Left renal pelvis (tissue), 4 donors: ENCODE measurements around the gene CEPT1. TPM values are rescaled to one million over a fixed set of nuclear protein-coding genes. Genes with fewer than 3 reads are reported as not detected.

Experiments
- DNase-seq, 4 donors: peaks; one replicate each; pipeline ENCODE4 v3.0.0-alpha.2; 2013; ENCODE audit warnings: low read depth in 4 of 4, low spot score in 3 of 4
- polyA plus RNA-seq, 4 donors: library from polyadenylated mRNA; unstranded; fragments of 120-200 nt; gene quantifications; one replicate each; pipeline ENCODE4 v1.2.1, GENCODE V29; 2013; ENCODE audit not compliant: insufficient read length in 4 of 4

The CEPT1 gene
- polyA plus RNA-seq, 4 donors = 34.5 to 54.7 (median 52.6) TPM

DNA sequence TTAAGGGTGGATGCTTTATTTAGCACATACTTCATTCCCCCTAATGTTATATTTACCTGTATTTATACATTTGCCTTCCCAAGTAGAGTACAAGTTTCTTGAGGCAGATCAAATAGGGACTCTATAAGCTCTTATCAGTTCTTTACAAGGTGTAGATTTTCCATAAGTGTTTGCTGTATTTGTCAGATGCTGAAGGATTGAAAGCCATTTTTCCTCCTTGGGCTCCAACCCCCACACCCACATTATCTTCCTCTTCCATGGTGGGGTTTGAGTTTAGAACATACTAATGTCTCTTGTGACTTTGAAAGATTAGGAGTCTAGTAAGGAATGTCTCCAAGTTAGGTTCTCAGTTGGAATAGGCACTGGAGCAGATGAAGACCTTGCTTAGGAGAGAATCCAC, 85.1 kb downstream of the CEPT1 start:
- no peak for DNase-seq

DNA sequence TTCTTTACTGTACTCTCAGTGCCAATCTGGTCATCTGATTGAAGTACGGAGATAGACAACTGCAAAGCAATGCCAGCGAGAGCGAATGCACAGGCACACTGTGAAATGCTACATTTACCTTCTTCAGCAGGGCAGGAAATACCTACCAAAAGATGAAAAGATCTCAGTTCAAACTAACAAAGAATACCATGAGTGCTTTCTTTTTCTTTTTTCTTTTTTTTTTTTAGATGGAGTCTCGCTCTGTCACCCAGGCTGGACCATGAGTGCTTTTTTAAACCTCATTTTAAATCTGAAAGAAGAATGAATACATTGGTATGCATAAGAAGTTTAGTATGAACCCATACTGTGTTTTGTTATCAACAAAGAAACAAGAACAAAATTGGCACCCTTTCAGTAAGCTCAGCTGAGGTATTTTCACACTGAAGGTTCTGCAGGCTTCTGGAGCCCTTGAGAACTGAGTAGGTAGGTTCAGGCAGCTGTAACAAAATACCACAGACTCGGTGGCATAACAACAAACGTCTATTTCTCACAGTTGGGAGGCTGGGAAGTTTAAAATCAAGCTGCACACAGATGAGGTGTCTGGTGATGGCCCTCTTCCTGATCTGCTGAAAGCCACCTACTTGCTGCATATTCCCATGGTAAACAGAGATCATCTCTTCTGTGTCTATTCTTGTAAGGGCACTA, 85.8 kb downstream of the CEPT1 start:
- no peak for DNase-seq

DNA sequence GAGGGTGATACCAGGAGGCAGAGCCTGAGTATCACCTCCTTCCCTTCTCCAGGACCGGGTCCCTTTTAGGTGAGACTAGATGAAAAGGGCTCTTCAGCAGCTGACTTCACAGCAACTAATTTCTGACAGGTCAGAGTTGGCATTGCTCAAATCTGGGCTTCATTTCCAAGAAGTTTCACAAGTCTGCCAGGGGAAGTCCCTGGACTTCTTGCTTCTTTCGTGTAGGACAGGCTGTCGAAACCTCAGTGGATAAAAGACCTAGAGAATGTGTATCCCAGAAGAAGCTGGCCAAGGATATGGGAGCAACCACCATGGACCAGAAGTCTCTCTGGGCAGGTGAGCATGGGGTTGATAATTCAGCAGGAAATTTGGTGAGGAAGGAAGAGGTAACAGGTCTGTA, 87.4 kb downstream of the CEPT1 start, which contains the start of gene CHI3L2:
Gene CHI3L2, plus strand, starts transcription at position 280 of the 400 bp plus-strand sequence. Its CDS starts 17 bp downstream, at position 297.
- no peak for DNase-seq

DNA sequence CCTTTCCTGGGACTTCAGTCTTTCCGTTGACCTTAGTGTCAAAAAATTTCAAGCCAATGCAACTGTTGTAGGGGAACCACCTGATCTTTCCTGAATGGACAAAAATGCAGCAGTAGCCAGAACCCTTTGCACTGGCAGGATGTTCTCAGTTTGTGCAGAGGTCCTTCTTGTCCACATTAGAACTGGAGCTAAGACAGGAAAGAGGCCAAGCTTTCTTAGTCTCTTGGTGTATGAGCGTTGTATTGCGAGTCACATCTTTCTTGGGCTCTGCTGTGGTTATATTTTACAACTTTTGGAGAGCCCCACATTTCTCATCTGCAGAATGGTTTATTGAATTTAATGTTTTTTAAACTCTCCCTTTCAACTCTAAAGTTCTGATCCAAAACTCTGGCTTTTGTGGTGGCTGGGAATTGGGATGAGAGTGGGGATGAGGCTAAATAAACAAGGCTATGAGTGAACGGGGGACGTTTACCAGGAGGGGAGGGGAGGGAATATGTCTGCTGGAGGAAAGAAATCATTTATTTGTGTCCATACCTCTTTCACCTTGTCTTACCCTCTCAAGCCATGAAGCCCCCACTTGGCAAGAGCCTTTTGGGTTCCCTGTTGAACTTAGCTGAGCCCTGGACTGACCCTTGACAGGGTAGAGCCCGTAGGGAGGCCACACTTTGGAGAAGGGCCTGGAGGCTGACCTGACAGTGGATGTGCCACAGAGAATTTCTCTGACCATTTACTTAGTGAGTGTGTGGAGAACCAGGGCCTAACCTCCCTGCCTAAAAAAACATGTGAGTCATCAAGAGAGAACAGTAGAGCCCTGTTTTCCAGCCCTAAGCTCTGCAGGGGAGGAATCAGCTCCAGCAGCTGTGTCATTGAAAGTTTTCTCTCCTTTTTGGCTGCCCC, 88.1 kb downstream of the CEPT1 start:
- DNase-seq = no peak

DNA sequence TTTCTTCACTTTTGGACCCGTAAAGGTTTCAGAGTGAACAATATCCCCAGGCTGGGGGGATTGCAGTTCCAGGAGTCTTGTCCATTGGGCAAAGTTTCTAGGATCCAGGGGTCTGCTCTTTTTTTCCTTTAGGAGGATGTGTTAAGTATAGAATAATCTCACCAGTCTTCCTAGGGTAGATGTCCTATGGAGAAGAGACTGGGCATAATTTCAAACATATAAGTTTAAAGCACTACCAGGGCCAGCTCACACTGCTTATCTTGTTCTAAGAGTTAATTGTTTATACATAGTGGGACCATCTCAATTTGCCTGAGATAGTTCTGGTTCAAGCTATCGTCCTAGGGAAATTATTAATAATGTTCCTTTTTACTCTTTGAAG, 88.7 kb downstream of the CEPT1 start:
- DNase-seq = no peak

DNA sequence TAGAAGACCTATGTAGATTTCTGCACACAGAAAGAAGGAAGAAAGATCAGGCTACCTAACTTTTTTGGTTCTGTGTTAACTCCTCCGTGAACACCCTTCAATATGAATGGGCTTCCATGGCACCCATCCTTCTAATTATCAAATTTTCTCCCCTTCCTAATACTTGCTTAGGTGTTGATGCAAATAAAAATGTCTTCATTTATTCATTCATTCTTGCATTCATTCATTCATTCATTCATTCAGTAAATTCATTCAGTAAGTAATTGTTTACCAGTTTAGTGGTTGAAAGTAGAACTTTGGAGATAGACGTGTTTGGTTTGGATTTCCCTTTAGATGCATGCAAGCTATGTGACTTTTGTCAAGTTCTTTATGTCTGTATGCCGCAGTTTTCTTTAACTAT, 92.1 kb downstream of the CEPT1 start:
- DNase-seq = no peak

DNA sequence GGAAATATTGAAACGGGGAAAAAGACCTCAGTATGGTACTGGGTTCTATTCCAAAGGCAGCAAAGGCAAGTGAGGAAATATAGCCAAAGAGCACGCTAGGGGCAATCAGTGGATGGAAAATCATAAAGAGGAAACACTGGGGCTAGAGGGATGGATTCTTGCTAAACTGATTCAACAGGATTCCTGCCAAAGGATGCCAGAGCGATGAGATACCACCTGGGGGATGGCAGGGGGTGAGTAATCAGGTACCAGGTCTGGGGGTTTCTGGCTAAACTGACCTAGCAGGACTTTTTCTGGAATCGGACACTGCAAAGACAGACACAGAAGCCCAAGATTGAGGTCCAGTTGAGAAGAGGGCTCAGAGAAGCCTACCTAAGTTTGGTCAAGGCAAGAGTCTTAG, 94.2 kb downstream of the CEPT1 start:
- DNase-seq = no peak

Other genes with a start within 250 kb of the CEPT1 start
- gene LRIF1, start 176.3 kb upstream of the CEPT1 start, polyA plus RNA-seq = 10 to 100 TPM in 3 of 4 donors, 1 to 10 TPM in 1; 8.7 to 19.8 (median 17.2) TPM
- gene DRAM2, start 130 bp upstream of the CEPT1 start, polyA plus RNA-seq = 10 to 100 TPM; 47.6 to 78.1 (median 73.1) TPM
- gene DENND2D, start 60.4 kb downstream of the CEPT1 start, polyA plus RNA-seq = 10 to 100 TPM in 3 of 4 donors, 1 to 10 TPM in 1; 4.0 to 20.0 (median 16.9) TPM
- under 1 TPM in 2 of 4 donors, not detected in 2; 0.11 to 0.31 TPM for gene CHI3L2, start 87.5 kb downstream of the CEPT1 start, polyA plus RNA-seq
- gene CHIA, start 150.6 kb downstream of the CEPT1 start, polyA plus RNA-seq = not detected